ENCODE data around the gene ANK3.

Gene ANK3

GRCh38 chr10:60314069-60314940, 75.4 kb downstream of the ANK3 start:
- H3K36me3 Mint-ChIP-seq (ENCODE audit: low read depth): no peaks in the 10 kb centered on the region
- H3K9me3 Mint-ChIP-seq: no peaks in the 10 kb centered on the region
- no peak for TF ChIP-seq CTCF (IDR thresholded peaks at IDR 0.05)
- no peak for DNase-seq
- H3K27me3 Mint-ChIP-seq (ENCODE audit: low read depth, poor library complexity): peaks cover 3% of the 10 kb centered on the region
- no peak overlapping the region for H3K27ac Mint-ChIP-seq
- no peak overlapping the region for H3K4me3 Mint-ChIP-seq
- H3K4me1 Mint-ChIP-seq: peaks cover 24% of the 10 kb centered on the region

GRCh38 chr10:60313589-60313952, 76.1 kb downstream of the ANK3 start:
- Mint-ChIP-seq H3K27ac (no peak overlapping the region), H3K9me3 (no peaks in the 10 kb centered on the region), H3K27me3 (ENCODE audit: low read depth, poor library complexity) (peaks cover 3% of the 10 kb centered on the region), H3K4me1 (peaks cover 21% of the 10 kb centered on the region), H3K36me3 (ENCODE audit: low read depth) (no peaks in the 10 kb centered on the region), H3K4me3 (no peak overlapping the region)
- TF ChIP-seq CTCF (IDR thresholded peaks at IDR 0.05): no peak
- no peak for DNase-seq

GRCh38 chr10:60312818-60313588, 76.7 kb downstream of the ANK3 start:
- Mint-ChIP-seq H3K4me1 (peaks cover 21% of the 10 kb centered on the region), H3K27me3 (ENCODE audit: low read depth, poor library complexity) (peaks cover 3% of the 10 kb centered on the region), H3K27ac (no peak overlapping the region), H3K4me3 (no peak overlapping the region), H3K9me3 (no peaks in the 10 kb centered on the region), H3K36me3 (ENCODE audit: low read depth) (no peaks in the 10 kb centered on the region)
- no peak for DNase-seq
- TF ChIP-seq CTCF (IDR thresholded peaks at IDR 0.05): no peak

- Mint-ChIP-seq H3K4me3 (no peak overlapping the region), H3K9me3 (no peaks in the 10 kb centered on the region), H3K36me3 (ENCODE audit: low read depth) (no peaks in the 10 kb centered on the region), H3K27me3 (ENCODE audit: low read depth, poor library complexity) (peaks cover 3% of the 10 kb centered on the region), H3K27ac (no peak overlapping the region), H3K4me1 (peaks cover 21% of the 10 kb centered on the region)
- DNase-seq: no peak
- no peak for TF ChIP-seq CTCF (IDR thresholded peaks at IDR 0.05)
Measured at GRCh38 chr10:60311821-60312220, 77.9 kb downstream of the ANK3 start.

GRCh38 chr10:60310740-60311139, 78.9 kb downstream of the ANK3 start:
- no peak for TF ChIP-seq CTCF (IDR thresholded peaks at IDR 0.05)
- no peaks in the 10 kb centered on the region for H3K36me3 Mint-ChIP-seq (ENCODE audit: low read depth)
- no peak for DNase-seq
- no peak overlapping the region for H3K27ac Mint-ChIP-seq
- peaks cover 21% of the 10 kb centered on the region for H3K4me1 Mint-ChIP-seq
- H3K4me3 Mint-ChIP-seq: no peak overlapping the region
- H3K9me3 Mint-ChIP-seq: no peaks in the 10 kb centered on the region
- peaks cover 2% of the 10 kb centered on the region for H3K27me3 Mint-ChIP-seq (ENCODE audit: low read depth, poor library complexity)
